GM18951 (cell line): ENCODE results near the gene PNKP.
A peak's percentile ranks its signal among the peaks of the same experiment; 100 is the strongest.

ENCODE experiments used
- POLR2A ChIP-seq: IDR thresholded peaks from 4 replicates; pipeline ENCODE4 v1.6.1; 2011; ENCODE audit warnings: mild to moderate bottlenecking; ENCODE audit not compliant: insufficient read length, insufficient read depth; ENCODE audit errors: extremely low read depth
- in situ Hi-C: fragments of 300-500 bp; cut with MboI; formaldehyde crosslinking; loops from one replicate; pipeline ENCODE4 v1.12.0; 2022; ENCODE audit warnings: low sequenced_read_pairs, mixed read lengths, inconsistent platforms; ENCODE audit not compliant: unreplicated experiment

Gene PNKP

DNA sequence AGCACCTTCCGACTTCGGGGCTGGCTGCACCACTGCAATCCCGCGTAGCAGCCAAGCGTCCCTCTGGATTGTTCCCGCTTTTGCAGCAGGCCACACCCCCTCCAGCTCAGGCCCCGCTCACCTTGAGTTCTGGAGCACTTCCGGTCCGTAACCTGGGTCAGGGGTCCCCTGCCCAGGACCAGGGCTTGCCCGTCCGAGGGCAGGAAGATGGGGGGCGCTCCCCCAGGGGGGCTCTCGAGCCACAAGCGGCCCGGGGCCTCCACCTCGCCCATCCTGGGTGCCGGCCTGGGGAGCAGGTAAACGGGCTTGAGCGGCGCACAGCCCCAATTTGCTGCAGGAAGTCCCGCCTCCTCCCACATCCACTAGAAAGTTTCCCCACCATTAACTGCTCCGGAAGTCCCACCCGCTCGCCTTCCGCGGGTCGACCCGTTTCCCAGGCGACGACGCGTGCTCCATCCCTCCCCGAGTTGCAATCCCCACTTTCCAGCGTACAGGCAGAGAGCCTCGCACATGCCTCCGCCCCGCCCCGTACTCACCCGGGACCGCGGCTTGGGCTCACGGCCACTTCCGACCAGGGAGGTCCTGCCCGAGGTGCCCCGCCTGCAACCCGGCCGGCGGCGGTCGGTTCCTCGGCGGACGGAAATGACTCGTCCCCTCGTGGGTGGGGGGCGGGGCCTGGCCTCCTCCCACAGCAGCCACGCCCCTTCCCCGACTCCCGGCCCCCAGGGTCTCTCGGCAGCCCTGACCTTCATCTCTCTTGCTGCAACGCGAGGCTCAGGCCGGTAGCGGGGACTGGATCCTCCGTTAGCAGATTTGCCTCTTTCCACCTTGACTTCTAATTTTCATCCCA, at the start of gene PNKP:
Gene PNKP, minus strand, starts transcription at position 644 of the 850 bp plus-strand sequence. Its CDS starts 372 bp downstream, at position 272.
- in situ Hi-C loops, result no loop called here
- TF ChIP-seq POLR2A, result peak; percentile 90

DNA sequence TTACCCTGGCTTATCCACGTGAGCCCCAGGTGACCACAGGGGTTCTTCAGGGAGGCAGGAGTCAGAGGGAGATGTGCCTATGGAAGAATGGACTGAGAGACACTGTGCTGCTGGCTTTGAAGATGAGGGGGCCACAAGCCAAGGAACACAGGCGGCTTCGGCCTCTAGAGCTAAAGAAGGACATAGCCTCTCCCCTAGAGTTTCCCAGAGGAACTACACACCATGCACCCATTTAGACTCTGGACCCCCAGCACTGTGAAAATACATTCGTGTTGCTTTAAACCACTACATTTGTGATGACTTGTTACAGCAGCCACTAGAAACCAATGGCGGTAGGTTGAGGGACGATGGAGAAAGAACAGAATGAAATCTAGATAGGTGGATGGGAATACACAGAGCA, 47.9 kb upstream of the PNKP start:
- in situ Hi-C loops, result no loop called here
- no peak for TF ChIP-seq POLR2A

DNA sequence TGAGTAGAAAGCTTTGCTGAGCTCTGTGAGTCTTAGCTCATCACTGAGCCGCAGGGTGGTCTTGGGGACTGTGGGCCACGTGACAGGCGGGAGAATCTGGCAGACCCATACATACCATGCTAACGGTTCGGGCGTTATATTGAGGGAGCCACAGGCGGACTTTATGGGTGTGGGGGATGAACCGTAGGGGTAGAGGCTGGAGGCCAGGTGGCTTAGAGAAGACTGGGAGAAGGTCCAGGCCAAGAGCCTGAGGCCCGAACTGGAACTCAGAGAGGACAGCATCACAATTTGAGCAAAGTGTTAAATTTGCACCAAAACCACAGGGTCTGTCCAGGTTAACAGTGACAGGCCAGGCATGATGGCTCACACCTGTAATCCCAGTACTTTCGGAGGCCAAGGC, 46.3 kb upstream of the PNKP start:
- in situ Hi-C loops, result no loop called here
- TF ChIP-seq POLR2A, result no peak

DNA sequence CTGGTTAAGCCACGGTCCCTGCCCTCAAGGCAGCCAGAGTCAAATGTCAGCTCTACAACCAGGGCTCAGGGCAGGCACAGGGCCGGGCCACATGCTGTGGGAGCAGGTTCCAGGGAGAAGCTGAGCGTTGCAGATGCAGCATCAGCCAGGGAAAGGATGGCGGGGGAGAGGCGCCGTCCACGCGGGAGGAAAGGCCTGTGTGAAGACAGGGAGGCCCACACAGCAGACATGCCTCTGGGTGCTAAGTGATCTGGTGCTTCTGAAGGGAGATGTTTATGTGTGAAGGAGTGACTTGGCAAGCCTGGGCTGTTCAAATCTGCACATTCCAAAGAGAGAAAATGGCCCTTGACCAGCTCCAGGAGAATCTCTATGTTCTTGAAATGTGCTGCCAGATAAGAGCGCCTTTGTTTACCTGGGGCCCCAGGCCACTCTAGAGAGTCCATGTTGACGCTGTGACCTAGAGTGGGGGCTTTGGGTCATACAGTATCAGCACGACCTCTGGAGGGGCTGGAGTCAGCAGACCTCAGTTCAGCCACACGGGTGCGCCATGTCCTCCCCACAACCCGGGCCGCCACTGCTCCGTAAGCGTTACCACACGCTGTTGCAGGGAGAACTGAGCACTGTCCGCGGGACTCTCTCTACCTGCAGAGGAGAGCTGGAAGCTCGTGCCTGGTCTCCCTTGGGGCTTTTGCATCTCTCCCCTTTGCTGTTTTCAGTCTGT, 45.7 kb upstream of the PNKP start:
- no peak for TF ChIP-seq POLR2A
- in situ Hi-C loops, result no loop called here

DNA sequence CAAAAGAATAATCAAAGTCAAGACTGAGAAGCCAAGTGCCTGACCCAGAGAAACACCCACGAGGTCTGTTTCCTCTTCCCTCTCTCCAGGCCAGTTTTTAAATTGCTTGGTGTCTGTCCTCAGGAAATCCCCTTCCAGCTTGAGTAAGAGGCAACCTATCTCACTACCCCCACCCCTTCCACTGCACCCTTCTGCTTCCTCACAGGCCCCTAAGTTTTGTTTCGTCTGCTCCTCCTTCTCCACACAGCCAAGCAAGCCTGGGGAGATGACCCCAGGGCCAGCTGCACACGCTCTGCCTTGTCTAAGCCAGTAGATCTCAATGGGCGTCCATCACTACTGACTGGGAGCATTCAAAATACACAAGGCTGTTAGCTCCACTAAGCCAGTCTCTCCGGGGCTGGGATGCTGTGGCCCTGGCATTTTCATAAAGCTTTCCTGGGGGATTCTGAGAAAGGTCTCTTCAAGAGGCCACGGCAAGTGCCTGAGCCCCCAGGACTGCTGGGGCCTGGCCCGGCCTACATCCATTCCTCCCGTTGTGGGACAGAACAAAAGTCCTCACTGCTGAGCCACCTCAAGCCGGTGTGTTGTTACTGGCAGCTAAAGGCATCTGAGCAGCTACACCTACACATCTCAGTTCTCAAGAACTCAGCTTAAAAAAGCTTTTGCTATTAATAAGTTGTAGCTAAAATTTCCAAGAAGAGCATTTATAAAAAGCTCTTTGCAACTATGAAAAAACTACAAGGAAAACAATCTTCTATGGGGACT, 44.2 kb upstream of the PNKP start:
- TF ChIP-seq POLR2A, result peak; percentile 55
- in situ Hi-C loops, result no loop called here

DNA sequence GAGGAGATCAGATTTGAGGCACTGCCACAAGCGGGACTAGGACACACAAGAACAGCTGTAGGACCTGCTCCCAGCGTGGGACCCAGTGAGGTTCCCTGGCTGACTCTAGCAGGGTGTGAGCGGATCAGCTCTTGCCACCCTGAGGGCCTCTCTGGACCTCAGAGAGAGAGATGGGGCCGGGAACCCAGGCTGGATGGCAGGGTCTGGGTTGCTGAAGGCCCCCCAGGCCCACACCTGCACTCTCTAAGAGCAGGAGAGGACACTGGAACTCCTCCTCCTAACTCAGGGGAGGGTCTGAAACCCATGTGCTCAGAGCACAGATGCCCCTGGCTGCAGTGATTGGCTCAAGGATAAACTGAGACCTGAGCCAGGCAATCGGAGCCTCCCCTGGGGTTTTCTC, 42.8 kb upstream of the PNKP start:
- peak; percentile 30 for TF ChIP-seq POLR2A
- in situ Hi-C loops, result no loop called here

DNA sequence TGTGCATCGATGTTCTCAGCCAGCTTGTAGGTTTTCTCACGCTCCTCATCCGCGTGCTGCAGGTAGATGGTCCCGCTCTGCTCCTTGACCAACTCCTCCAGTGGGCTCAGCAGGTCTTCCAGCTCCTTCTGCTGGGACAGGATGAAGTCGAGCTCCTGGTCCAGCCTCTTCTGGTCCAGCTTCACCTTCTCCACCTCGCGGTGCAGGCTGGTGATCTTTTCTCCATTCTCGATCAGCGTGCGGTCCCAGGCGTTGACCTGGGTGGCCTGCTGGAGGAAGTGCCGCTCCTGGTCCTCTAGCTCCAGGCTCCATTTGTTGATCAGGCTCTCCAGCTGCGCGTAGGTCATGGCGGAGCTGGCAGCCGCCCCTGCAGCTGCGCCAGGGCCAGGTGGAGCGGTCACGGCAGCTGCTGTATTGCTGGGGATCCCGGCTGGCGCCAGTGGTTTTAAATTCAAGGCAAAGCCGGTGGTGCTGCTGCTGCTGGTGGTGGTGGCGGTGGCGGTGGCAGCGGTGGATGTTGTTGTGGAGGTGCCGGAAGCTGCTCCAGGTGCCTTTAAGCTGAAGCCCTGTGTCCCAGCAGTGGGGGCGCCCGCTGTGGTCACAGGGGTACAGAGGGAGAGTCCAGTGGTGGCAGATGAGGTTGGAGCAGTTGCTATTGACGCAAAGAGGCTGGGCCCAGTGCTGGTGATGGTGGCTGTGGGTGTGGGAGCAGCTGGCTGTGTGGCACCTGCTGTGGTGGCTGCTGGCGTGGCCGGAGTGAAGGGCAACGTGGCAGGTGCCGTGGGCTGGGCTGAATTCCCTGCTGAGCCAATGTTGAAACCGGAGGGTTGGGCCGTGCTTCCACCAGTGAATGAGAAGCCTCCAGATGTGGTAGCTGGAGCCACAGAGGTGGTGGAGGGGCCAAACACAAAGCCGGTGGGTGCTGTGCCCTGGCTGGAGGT, 41.4 kb upstream of the PNKP start:
- in situ Hi-C loops, result no loop called here
- no peak for TF ChIP-seq POLR2A

DNA sequence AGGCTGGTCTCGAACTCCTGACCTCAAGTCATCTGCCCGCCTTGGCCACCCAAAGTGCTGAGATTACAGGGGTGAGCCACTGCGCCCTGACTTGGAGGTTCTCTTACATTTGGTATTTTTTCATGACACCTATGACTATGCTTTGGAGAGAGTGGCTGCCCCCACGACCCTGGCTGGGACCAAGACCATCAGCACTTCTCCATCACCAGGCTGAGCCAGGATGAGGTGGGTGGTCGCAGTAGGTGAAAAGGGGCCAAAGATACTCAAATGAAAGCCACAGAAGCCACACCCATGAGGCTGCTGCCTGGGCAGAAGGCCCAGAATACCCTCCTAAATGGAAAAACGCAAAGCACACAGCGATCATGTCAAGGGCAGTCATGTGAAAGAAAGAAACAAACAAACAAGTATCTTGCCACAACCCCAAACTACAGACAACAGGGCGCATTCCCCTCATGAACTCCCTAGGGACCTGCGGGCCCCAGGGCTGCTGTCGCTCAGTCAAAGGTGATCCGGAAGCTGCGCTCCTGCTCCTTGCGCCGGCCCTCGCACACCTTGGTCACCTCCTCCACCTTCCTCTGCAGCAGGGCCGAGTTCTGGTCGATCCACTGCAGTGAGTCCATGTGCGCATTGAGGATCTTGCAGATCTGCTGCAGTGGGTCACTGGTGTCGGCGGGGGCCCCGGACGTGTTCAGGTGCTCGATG, 40.5 kb upstream of the PNKP start:
- in situ Hi-C loops, result no loop called here
- no peak for TF ChIP-seq POLR2A

DNA sequence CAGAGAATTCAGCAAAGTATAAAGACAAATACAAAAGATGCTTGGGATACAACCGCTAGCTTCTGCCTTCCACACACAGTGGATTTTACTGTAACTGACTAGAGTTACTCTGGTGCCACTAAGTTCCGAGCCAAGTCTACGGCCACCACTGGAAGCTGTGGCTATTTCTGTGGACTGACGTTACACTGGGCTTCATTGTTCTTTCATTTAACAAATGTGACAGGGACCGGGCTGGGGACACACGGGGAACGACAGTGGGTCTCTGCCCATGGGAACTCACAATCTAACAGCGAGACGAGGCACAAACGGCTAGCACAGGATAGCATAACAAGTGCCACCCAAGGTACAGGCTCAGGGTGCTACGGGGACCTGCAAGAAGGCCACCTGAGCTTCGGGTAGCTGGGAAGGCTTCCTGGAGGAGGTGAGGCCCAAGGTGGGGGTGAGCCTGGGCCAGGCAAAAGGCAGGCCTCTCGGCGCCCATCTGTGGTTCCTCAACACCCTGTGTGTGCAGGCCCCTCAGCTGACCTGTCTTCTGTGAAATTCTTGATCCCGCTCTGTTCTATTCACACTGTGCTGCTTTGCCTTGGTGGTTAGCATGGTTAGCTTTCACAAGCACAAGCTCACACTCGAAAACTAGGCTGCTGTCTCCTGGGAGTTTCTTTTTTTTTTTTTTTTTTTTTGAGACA, 39.6 kb upstream of the PNKP start:
- in situ Hi-C loops, result no loop called here
- no peak for TF ChIP-seq POLR2A

DNA sequence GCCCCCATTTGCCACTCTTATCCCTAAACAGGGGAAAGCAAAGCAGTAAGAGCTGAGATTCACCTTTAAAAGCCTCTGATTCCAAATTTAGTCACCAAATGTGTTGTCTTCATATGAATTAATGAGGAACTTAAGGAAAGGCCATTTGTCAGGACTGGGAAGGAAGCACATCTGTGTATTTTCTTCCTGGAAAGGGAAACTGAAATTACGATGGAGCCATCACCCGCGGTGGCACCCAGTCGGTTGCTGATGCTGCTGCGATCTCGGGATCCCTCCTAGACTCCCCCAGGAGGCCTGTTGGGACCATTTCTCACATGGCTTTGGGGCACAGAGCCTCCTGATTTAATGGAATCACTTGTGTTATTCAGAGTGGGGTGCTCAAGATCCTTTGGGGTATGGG, 36.8 kb upstream of the PNKP start:
- TF ChIP-seq POLR2A, result no peak
- in situ Hi-C loops, result no loop called here

DNA sequence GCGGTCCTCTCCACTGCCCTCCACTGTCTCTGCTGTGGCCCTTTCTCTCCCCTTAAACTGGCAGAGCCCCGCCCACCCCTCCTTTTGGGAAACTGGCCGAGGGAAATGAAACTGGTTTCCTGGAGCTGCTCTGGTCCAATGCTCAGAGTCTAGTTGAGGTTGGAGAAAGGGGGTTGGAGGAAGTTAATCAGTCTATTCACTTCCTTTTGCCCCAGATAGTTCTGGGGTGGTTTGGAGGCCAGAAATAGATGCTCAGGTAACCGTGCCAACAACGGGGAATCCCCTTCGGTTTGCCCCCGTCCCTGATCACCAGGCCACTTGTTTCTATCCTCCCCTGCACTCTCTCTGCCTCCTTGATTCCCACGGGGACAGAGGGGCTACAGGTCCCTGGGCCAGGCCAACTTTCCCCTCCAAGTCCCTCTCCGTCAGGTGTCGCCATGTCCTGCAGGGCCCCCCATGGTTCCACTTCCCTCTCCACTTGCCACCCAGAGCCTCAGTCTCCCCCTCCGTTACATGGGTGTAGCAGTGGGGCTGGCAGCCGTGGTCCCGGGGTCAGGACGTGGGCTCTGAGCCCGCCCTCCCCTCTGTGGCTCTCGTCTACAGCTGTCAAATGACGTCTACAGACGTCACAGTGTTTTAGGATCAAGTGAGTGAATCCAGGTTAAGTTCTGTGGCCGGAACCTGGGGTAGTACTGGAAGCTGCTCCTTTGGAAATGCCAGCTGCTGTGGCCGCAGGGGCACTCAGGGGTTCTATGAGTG, 29.7 kb upstream of the PNKP start, which contains the start of gene IL4I1:
Gene IL4I1, minus strand, starts transcription at position 25 of the 759 bp plus-strand sequence. CDS start 727 bp downstream, outside the sequence.
- in situ Hi-C loops, result no loop called here
- TF ChIP-seq POLR2A, result peak; percentile 70
